ENCODE data around the gene ETV7. TPM values are rescaled to one million over a fixed set of nuclear protein-coding genes. Genes with fewer than 3 reads are reported as not detected.

Gene ETV7
- total and polyA plus RNA-seq, 2 of the 13 experiments (the other 11 are each of a cell fraction or from before 2014, with no cell fraction given) = not detected

DNA sequence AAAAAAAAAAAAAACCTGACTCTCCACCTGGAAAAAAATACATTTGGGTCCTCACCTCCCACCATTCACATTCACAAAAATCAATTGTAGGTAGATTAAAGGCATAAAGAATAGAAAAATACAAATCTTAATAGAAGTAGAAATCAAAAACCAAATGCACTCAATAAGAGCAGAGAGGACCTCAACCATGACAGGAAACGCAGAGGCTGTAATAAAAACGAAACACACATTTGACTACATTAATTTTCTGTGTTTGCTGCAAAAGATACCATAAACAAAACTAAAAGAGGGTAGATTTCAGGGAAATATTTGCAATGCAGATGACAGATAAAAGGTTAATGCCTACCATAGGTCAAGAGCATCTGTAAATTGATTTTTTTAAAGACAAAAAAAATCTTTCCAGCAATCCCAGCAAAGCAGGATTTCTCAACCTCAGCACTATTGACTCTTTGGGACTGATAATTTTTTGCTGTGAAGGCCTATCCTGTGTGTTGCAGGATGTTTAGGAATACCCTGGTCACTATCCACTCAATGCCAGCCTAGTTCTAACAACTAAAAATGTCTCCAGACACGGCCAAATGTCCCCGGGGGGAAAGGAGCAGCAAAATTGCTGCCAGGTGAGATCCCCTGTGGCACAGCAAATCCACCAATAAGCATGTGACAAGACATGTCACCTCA lies 9.1 kb downstream of the ETV7 start:
- ChIA-PET POLR2A (no interaction called here), CTCF (ENCODE audit: low intra/inter-chr PET ratio, low total read pairs) (no interaction called here)
- Histone ChIP-seq H3K79me2 (ENCODE audit: insufficient read depth, low read length) (no peaks in the 10 kb centered on the region), H3K9ac (ENCODE audit: insufficient read depth, low read depth, low read length) (no peak overlapping the region), H4K20me1 (ENCODE audit: insufficient read depth, low read length) (no peaks in the 10 kb centered on the region), H3K27me3 (ENCODE audit: control insufficient read depth in 1 of 2, insufficient read depth in 2 of 2, low read length in 2 of 2) (peaks cover 3 to 42% of the 10 kb centered on the region in 2 experiments), H3K27ac (ENCODE audit: extremely low read length, insufficient read depth, low read length) (no peak overlapping the region), H3K9me3 (ENCODE audit: low read length) (no peaks in the 10 kb centered on the region), H3K4me1 (ENCODE audit: insufficient read depth, low read length) (no peaks in the 10 kb centered on the region), H3K4me2 (ENCODE audit: low read depth, low read length) (no peak overlapping the region), H3K4me3 (replicated peaks in 1 of 3; ENCODE audit: insufficient read depth in 1 of 3, low read depth in 2 of 3, low read length in 3 of 3) (no peak overlapping the region), H2AFZ (ENCODE audit: low read length) (no peak overlapping the region), H3K36me3 (replicated peaks in 1 of 2; ENCODE audit: control insufficient read depth in 1 of 2, insufficient read depth in 2 of 2, low read length in 2 of 2) (no peaks in the 10 kb centered on the region)
- DNase-seq (ENCODE audit: low spot score) (no peak), FAIRE-seq (no peak), ATAC-seq (no peak)
- no TSS peak for BruUV-seq (replicated peaks)
- in situ Hi-C loops (cut with HindIII; ENCODE audit: extremely low pct_ligation_motif_present, low pct_unique_long_range_greater_than_20kb) = no loop called here
- 22% methylated on average over 4 of the region's 4 CpGs for WGBS (ENCODE audit: low lambda C conversion rate)
- TF ChIP-seq MAFF (IDR thresholded peaks at IDR 0.05; ENCODE audit: low read depth, low read length) (peak; percentile 47; the same call in 1 of the 2 replicates), NCOR1 (IDR thresholded peaks at IDR 0.05; ENCODE audit: borderline replicate concordance, low read length) (no peak), MAFK (conservative IDR thresholded peaks at IDR 0.05 in 1 of 2, IDR thresholded peaks at IDR 0.05 in 1 of 2; ENCODE audit: low read length in 2 of 2) (peak in 1 of 2 experiments; percentile 48; a peak in 2 of 4 replicates)
- intact Hi-C loops (cut with micrococcal nuclease; ENCODE audit: unreplicated experiment) = no loop called here

DNA sequence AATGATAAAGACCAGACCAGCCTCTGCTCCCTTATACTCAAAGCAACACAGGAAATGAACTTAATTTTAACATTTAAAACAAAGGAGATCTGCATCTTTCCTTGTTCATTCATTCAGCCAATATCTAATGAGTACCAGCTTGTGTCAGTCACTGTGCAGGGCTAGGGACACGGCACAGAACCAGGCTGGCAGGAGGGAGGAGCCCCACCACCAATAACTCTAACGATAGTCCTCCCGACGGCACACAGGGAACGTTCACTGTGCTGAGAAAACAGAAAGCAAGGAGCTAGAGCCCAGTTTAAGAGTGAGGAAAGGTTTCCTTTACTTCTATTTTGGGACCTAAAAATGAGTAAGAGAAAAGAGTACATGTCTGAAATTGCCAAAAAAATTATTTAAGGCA lies 9.9 kb downstream of the ETV7 start:
- Histone ChIP-seq H3K36me3 (replicated peaks in 1 of 2; ENCODE audit: control insufficient read depth in 1 of 2, insufficient read depth in 2 of 2, low read length in 2 of 2) (no peaks in the 10 kb centered on the region), H3K79me2 (ENCODE audit: insufficient read depth, low read length) (no peaks in the 10 kb centered on the region), H3K4me3 (replicated peaks in 1 of 3; ENCODE audit: insufficient read depth in 1 of 3, low read depth in 2 of 3, low read length in 3 of 3) (no peak overlapping the region), H3K4me1 (ENCODE audit: insufficient read depth, low read length) (no peaks in the 10 kb centered on the region), H3K9me3 (ENCODE audit: low read length) (no peaks in the 10 kb centered on the region), H3K9ac (ENCODE audit: insufficient read depth, low read depth, low read length) (no peak overlapping the region), H3K4me2 (ENCODE audit: low read depth, low read length) (no peak overlapping the region), H4K20me1 (ENCODE audit: insufficient read depth, low read length) (no peaks in the 10 kb centered on the region), H2AFZ (ENCODE audit: low read length) (no peak overlapping the region), H3K27me3 (ENCODE audit: control insufficient read depth in 1 of 2, insufficient read depth in 2 of 2, low read length in 2 of 2) (peaks cover 3 to 39% of the 10 kb centered on the region in 2 experiments), H3K27ac (ENCODE audit: extremely low read length, insufficient read depth, low read length) (no peak overlapping the region)
- intact Hi-C loops (cut with micrococcal nuclease; ENCODE audit: unreplicated experiment) = no loop called here
- ATAC-seq (no peak), FAIRE-seq (no peak), DNase-seq (ENCODE audit: low spot score) (no peak)
- 21% methylated on average over 5 of the region's 5 CpGs for WGBS (ENCODE audit: low lambda C conversion rate)
- no TSS peak for BruUV-seq (replicated peaks)
- in situ Hi-C loops (cut with HindIII; ENCODE audit: extremely low pct_ligation_motif_present, low pct_unique_long_range_greater_than_20kb) = no loop called here
- ChIA-PET CTCF (ENCODE audit: low intra/inter-chr PET ratio, low total read pairs) (no interaction called here), POLR2A (no interaction called here)
- no peak for TF ChIP-seq ONECUT2 (CRISPR knock-in tag; IDR thresholded peaks at IDR 0.05)
- TF ChIP-seq BHLHE40 (IDR thresholded peaks at IDR 0.05; ENCODE audit: low read length) = no peak
- no peak for TF ChIP-seq POLR2AphosphoS5 (IDR thresholded peaks at IDR 0.05; ENCODE audit: low read depth, low read length)
- TF ChIP-seq ZNF263 (CRISPR knock-in tag; IDR thresholded peaks at IDR 0.05) = peak; percentile 41; the same call in 1 of the 2 replicates
